ENCODE data around the gene PUS7.
"Not testable (repeated sequence)": the region's sequence is repeated elsewhere in the genome, so short reads cannot be mapped to it uniquely, and the experiment has no call there.

Gene PUS7

GRCh38 chr7:105493923-105494315 lies 28.2 kb downstream of the PUS7 start:
- DNase-seq: no peak

- DNase-seq: no peak
Observed at GRCh38 chr7:105493196-105493922, 28.7 kb downstream of the PUS7 start.

DNA sequence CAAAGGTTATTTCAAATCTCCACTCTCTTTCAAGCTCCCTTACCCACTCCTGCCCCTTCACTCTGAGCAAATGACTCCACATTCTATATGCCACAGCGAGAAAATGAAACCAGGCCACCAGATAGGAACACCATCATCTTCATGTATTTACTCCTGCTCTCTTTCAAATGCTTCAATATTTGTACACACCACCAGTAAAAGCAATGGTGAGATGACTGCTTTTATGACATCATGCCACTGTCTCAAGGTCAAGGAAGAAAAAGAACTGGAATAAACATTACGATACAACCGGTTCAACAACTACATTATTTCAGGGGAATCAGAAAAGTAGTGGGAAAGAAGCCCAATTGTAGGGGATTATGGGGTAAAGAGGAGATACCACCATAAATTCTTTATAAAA lies 32.7 kb downstream of the PUS7 start:
- no peak for DNase-seq

GRCh38 chr7:105487579-105488571 lies 34.2 kb downstream of the PUS7 start:
- peak in 1 of 2 donors; percentile 37 for DNase-seq

- DNase-seq: no peak
Observed at GRCh38 chr7:105480931-105481330, 41.1 kb downstream of the PUS7 start.

- DNase-seq: no peak
Observed at GRCh38 chr7:105478606-105479005, 43.5 kb downstream of the PUS7 start.

DNA sequence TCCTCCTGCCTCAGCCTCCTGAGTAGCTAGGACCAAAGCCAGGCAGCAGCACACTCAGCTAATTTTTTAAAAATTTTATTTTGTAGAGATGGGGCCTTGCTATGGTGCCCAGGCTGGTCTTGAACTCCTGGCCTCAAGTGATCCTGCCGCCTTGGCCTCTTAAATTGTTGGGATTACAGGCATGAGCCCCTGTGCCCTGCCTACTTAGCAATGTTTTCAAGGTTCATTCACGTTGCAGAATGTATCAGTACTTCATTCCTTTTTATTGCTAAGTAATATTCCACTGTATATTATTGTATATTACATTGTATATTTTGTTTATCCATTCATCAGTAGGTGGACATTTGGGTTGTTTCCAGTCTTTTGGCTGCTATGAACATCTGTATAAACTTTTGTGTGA lies 44.2 kb downstream of the PUS7 start:
- DNase-seq: no peak

DNA sequence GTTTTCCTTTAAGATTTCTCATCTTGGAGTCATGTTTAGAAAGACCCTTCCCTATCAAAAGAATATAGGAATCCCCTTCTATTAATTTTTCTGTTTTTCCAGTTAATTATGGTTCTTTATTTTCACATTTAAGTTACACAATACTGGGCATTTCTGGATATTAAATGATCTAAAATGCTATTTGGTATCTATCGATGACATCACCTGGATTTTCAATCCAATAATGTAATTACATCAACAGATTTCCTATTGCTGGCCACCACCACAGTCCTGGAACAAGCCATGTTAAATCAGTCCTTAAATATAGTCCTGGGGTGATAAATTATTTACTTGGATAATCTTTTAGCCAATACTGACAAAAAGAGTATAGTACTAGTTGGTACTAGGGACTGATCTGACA lies 48.0 kb downstream of the PUS7 start:
- DNase-seq: no peak

DNA sequence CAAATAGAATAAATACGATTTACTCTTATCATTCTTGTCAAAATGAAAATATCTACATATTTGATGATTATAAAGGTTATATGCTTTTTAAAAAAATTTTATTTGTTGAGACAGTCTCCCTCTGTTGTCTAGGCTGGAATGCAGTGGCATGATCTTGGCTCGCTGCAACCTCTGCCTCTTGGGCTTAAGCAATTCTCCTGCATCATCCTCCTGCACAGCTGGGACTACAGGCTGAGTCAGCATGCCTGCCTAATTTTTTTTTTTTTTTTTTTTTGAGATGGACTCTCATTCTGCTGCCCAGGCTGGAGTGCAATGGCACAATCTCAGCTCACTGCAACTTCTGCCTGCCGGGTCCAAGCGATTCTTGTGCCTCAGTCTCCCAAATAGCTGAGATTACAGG lies 48.9 kb downstream of the PUS7 start:
- no peak for DNase-seq

- DNase-seq: no peak
Observed at GRCh38 chr7:105470846-105471245, 51.2 kb downstream of the PUS7 start.

DNA sequence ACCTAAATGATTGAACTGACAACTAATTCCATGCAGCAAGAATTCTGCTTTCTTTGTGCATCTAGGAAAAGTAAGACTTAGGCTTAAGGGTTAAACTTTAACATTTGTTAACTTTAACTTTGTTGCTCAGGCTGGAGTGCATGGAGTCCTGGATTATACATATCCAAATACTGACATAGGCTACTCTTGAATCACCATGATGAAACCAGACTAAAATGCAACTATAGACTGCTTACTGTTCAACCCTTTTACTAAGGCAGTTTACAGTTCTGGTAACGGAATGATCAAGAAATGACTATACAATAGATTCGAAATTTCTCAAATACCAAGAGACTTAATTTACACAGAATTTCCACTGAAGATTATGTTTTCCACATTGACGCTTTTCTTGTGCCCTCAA lies 52.0 kb downstream of the PUS7 start:
- DNase-seq: no peak

- DNase-seq: no peak
Observed at GRCh38 chr7:105462765-105463420, 59.2 kb downstream of the PUS7 start.

- no peak for DNase-seq
Observed at GRCh38 chr7:105461518-105461917, 60.6 kb downstream of the PUS7 start.

- no peak for DNase-seq
Observed at GRCh38 chr7:105457619-105458225, 64.3 kb downstream of the PUS7 start.

- DNase-seq: no peak
Observed at GRCh38 chr7:105454921-105455320, 67.2 kb downstream of the PUS7 start.

GRCh38 chr7:105454095-105454747 lies 67.8 kb downstream of the PUS7 start:
- no peak for DNase-seq

DNA sequence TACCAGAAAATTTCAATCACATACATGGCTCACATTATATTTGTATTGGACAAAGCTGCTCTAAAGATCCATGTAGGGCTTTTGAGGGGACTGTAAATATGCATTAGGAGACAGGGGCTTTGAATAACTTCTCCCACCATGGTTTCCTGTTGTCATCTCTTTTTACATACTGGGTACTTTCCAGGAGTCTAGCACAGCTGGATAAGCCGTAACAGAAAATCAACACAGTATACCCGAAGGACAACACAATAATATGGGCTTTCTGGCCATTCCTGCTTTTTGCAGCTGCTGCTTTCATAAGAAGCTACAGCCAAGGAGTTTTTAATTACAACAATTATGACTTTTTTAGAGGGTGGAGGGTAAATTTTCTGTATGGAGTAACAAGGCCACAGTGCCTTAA lies 70.0 kb downstream of the PUS7 start:
- no peak for DNase-seq

GRCh38 chr7:105450870-105451269 lies 71.2 kb downstream of the PUS7 start:
- DNase-seq: not testable (repeated sequence)

- DNase-seq: no peak
Observed at GRCh38 chr7:105450177-105450861, 71.8 kb downstream of the PUS7 start.

DNA sequence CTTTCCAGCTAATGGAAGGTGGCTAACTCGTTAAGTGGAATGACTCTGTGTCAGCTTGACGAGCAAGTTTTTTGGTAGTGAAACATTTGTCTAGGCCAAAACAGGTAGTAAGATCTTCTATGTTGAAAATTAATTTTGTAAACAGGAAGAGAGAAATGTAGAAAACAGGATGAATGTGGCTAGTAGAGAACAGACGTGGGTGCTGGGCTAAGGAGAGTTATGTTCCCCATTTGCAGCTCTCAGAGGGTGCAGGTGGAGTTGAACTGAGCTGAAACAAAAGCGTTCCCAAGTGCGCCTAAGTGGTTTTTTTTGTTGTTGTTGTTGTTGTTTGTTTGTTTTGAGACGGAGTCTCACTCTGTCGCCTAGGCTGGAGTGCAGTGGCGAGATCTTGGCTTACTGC lies 73.9 kb downstream of the PUS7 start:
- DNase-seq: peak in 1 of 2 donors; percentile 3

DNA sequence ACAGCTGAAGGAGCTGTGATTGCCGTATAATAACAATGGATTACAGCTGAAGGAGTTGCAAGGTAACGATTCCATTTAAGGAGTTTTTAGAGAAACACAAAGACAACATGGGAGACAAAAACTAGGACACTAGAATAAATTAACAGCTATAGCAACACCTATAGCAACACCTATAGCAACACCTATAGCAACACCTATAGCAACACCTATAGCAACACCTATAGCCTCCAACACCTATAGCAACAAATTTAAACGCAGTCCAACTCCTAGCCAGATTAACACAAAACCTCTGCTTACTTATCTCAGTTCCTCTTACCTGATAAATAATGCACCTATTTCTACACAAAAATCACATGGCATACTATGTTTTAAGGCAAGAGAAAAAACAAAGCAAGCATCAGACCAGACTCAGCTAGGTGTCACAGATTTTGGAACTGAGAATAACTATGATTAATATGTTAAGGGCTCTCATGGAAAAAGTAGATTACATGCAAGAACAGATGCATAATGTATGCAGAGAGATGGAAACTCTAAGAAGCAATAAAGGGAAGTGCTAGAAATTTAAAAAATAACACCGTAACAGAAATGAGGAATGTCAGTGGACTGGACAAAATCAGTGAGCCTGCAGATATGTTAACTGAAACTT lies 77.6 kb downstream of the PUS7 start:
- DNase-seq: no peak
